ENCODE results near the gene CBX2.

DNA sequence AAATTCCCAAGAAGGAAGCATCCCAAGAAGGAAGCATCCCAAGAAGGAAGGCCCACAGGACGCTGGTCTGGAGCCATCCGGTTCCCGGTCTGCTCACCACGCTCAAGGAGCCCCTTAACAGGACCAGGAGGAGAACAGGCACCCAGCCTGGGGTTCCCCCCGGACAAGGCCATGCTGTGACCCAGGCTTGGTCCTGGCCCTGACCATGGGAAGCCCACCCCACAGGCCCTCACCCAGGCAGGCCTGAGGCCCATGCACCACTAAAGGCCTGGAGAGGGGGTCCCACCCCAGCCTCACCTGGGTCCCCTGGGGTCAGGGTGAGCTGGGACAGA, 47.5 kb upstream of the CBX2 start:
- no peak for TF ChIP-seq ZFP30 (CRISPR knock-in tag; IDR thresholded peaks at IDR 0.05)
- TF ChIP-seq, protein P1, sequence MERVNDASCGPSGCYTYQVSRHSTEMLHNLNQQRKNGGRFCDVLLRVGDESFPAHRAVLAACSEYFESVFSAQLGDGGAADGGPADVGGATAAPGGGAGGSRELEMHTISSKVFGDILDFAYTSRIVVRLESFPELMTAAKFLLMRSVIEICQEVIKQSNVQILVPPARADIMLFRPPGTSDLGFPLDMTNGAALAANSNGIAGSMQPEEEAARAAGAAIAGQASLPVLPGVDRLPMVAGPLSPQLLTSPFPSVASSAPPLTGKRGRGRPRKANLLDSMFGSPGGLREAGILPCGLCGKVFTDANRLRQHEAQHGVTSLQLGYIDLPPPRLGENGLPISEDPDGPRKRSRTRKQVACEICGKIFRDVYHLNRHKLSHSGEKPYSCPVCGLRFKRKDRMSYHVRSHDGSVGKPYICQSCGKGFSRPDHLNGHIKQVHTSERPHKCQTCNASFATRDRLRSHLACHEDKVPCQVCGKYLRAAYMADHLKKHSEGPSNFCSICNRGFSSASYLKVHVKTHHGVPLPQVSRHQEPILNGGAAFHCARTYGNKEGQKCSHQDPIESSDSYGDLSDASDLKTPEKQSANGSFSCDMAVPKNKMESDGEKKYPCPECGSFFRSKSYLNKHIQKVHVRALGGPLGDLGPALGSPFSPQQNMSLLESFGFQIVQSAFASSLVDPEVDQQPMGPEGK (CRISPR knock-in tag; IDR thresholded peaks at IDR 0.05; ENCODE audit: borderline replicate concordance), result no peak
